ENCODE results near the gene NR2F1-AS1. TPM values are rescaled to one million over a fixed set of nuclear protein-coding genes. Genes with fewer than 3 reads are reported as not detected.

Gene NR2F1-AS1
- total RNA-seq, 2 donors from 2014 or later: 11.9 to 12.4 TPM

GRCh38 chr5:93607367-93608258, 26.6 kb upstream of the NR2F1-AS1 start:
- 27% methylated on average over 19 of the region's 19 CpGs for WGBS
- Histone ChIP-seq H3K9me3 (no peaks in the 10 kb centered on the region), H3K4me1 (replicated peaks) (no peaks in the 10 kb centered on the region), H3K27me3 (replicated peaks; ENCODE audit: insufficient read depth) (peaks cover 14% of the 10 kb centered on the region), H3K36me3 (no peaks in the 10 kb centered on the region), H3K27ac (no peak overlapping the region), H3K4me3 (no peak overlapping the region)
- TF ChIP-seq POLR2AphosphoS5 (IDR thresholded peaks at IDR 0.05) (peak; percentile 11), CTCF (IDR thresholded peaks at IDR 0.05) (peak in 2 of 4 experiments; percentile 16 to 34), POLR2A (IDR thresholded peaks at IDR 0.05) (no peak)
- no peak for DNase-seq (ENCODE audit: low spot score)
- intact Hi-C loops (cut with DNase I): no loop called here

- Histone ChIP-seq H3K9me3 (no peaks in the 10 kb centered on the region), H3K4me1 (replicated peaks) (no peaks in the 10 kb centered on the region), H3K36me3 (no peaks in the 10 kb centered on the region), H3K4me3 (no peak overlapping the region), H3K27ac (no peak overlapping the region), H3K27me3 (replicated peaks; ENCODE audit: insufficient read depth) (peaks cover 25% of the 10 kb centered on the region)
- TF ChIP-seq POLR2AphosphoS5 (IDR thresholded peaks at IDR 0.05) (no peak), CTCF (IDR thresholded peaks at IDR 0.05) (no peak), POLR2A (IDR thresholded peaks at IDR 0.05) (no peak)
- no peak for DNase-seq (ENCODE audit: low spot score)
- intact Hi-C loops (cut with DNase I): no loop called here
Observed at GRCh38 chr5:93606382-93606752, 25.3 kb upstream of the NR2F1-AS1 start.

- Histone ChIP-seq H3K27me3 (replicated peaks; ENCODE audit: insufficient read depth) (peaks cover 25% of the 10 kb centered on the region), H3K36me3 (no peaks in the 10 kb centered on the region), H3K9me3 (no peaks in the 10 kb centered on the region), H3K27ac (peak overlapping the region; percentile 60 to 61), H3K4me1 (replicated peaks) (no peaks in the 10 kb centered on the region), H3K4me3 (peak overlapping the region in 1 of 2 donors; percentile 16)
- no peak for DNase-seq (ENCODE audit: low spot score)
- intact Hi-C loops (cut with DNase I): no loop called here
- TF ChIP-seq POLR2AphosphoS5 (IDR thresholded peaks at IDR 0.05): no peak
- no peak for TF ChIP-seq CTCF (IDR thresholded peaks at IDR 0.05)
- no peak for TF ChIP-seq POLR2A (IDR thresholded peaks at IDR 0.05)
- WGBS: 39% methylated on average over 10 of the region's 10 CpGs
Observed at GRCh38 chr5:93604644-93605515, 23.9 kb upstream of the NR2F1-AS1 start.

- Histone ChIP-seq H3K36me3 (no peaks in the 10 kb centered on the region), H3K4me3 (peak overlapping the region; percentile 6 to 16), H3K4me1 (replicated peaks) (no peaks in the 10 kb centered on the region), H3K27ac (peak overlapping the region; percentile 60 to 61), H3K27me3 (replicated peaks; ENCODE audit: insufficient read depth) (peaks cover 21% of the 10 kb centered on the region), H3K9me3 (no peaks in the 10 kb centered on the region)
- TF ChIP-seq POLR2AphosphoS5 (IDR thresholded peaks at IDR 0.05): no peak
- TF ChIP-seq POLR2A (IDR thresholded peaks at IDR 0.05): no peak
- no peak for TF ChIP-seq CTCF (IDR thresholded peaks at IDR 0.05)
- intact Hi-C loops (cut with DNase I): no loop called here
- 12% methylated on average over 38 of the region's 58 CpGs for WGBS
- DNase-seq (ENCODE audit: low spot score): no peak
Observed at GRCh38 chr5:93603793-93604643, 23.0 kb upstream of the NR2F1-AS1 start.

Measured in prostate gland (tissue), 2 donors.